NCI-H526 treated with DMSO at 0.1 percent for 48 hours (cell line): ENCODE data around the gene TRIM37.

Experiments used
- DNase-seq: peaks from one replicate; lab custom pipeline; 2025; lab: John Stamatoyannopoulos, UW

The TRIM37 gene

GRCh38 chr17:58947411-58947810, 159.3 kb downstream of the TRIM37 start:
- no peak for DNase-seq

GRCh38 chr17:58944166-58944565, 162.5 kb downstream of the TRIM37 start:
- no peak for DNase-seq

- no peak for DNase-seq
Observed at GRCh38 chr17:58936295-58936694, 170.4 kb downstream of the TRIM37 start.

- no peak for DNase-seq
Observed at GRCh38 chr17:58932956-58933355, 173.7 kb downstream of the TRIM37 start.
